Measurements from ENCODE around the gene EIF5B. TPM values are rescaled to one million over a fixed set of nuclear protein-coding genes. Genes with fewer than 3 reads are reported as not detected.
"Not testable (repeated sequence)": the region's sequence is repeated elsewhere in the genome, so short reads cannot be mapped to it uniquely, and the experiment has no call there.

Gene EIF5B
- total RNA-seq, 2 donors from 2014 or later: 24.3 to 33.0 TPM

- intact Hi-C loops (cut with DNase I, micrococcal nuclease): no loop called here
- no peak for DNase-seq
- no peak for ATAC-seq
These were observed 19.7 kb downstream of the EIF5B start for GRCh38 chr2:99356853-99357252.

- ATAC-seq (no peak), DNase-seq (no peak)
These were observed 28.5 kb downstream of the EIF5B start for GRCh38 chr2:99365661-99366060.

GRCh38 chr2:99368854-99369253 is 31.7 kb downstream of the EIF5B start:
- ATAC-seq; DNase-seq; intact Hi-C loops (cut with DNase I, micrococcal nuclease): not testable (repeated sequence)

More at GRCh38 chr2:99365661-99366060, 28.5 kb downstream of the EIF5B start:
- intact Hi-C loops (cut with DNase I, micrococcal nuclease): no loop called here

GRCh38 chr2:99373144-99373543 is 36.0 kb downstream of the EIF5B start:
- DNase-seq (no peak), ATAC-seq (no peak)
- intact Hi-C loops (cut with DNase I, micrococcal nuclease): no loop called here

- DNase-seq (no peak), ATAC-seq (no peak)
- intact Hi-C loops (cut with DNase I, micrococcal nuclease): no loop called here
These were observed 37.6 kb downstream of the EIF5B start for GRCh38 chr2:99374747-99375146.

GRCh38 chr2:99376254-99376864 is 39.2 kb downstream of the EIF5B start:
- ATAC-seq (no peak), DNase-seq (no peak)
- intact Hi-C loops (cut with DNase I, micrococcal nuclease): no loop called here

GRCh38 chr2:99377879-99378278 is 40.7 kb downstream of the EIF5B start:
- ATAC-seq (no peak), DNase-seq (no peak)
- intact Hi-C loops (cut with DNase I, micrococcal nuclease): no loop called here

GRCh38 chr2:99380376-99381010 is 43.3 kb downstream of the EIF5B start:
- no peak for ATAC-seq
- no peak for DNase-seq
- intact Hi-C loops (cut with DNase I, micrococcal nuclease): no loop called here

GRCh38 chr2:99382143-99382542 is 45.0 kb downstream of the EIF5B start:
- intact Hi-C loops (cut with DNase I, micrococcal nuclease): no loop called here
- DNase-seq (no peak), ATAC-seq (no peak)

GRCh38 chr2:99386011-99386410 is 48.8 kb downstream of the EIF5B start:
- intact Hi-C loops (cut with DNase I, micrococcal nuclease): no loop called here
- no peak for ATAC-seq
- DNase-seq: no peak

GRCh38 chr2:99388892-99389291 is 51.7 kb downstream of the EIF5B start:
- DNase-seq: no peak
- intact Hi-C loops (cut with DNase I, micrococcal nuclease): no loop called here
- ATAC-seq: no peak

GRCh38 chr2:99389371-99389770 is 52.2 kb downstream of the EIF5B start:
- intact Hi-C loops (cut with DNase I, micrococcal nuclease): no loop called here
- no peak for ATAC-seq
- no peak for DNase-seq

GRCh38 chr2:99389946-99390345 is 52.8 kb downstream of the EIF5B start:
- DNase-seq (no peak), ATAC-seq (no peak)
- intact Hi-C loops (cut with DNase I, micrococcal nuclease): no loop called here

GRCh38 chr2:99395589-99396130 is 58.5 kb downstream of the EIF5B start:
- intact Hi-C loops (cut with DNase I, micrococcal nuclease): no loop called here
- no peak for DNase-seq
- ATAC-seq: no peak

- intact Hi-C loops (cut with DNase I, micrococcal nuclease): no loop called here
- ATAC-seq (no peak), DNase-seq (no peak)
These were observed 60.2 kb downstream of the EIF5B start for GRCh38 chr2:99397266-99397920.

- intact Hi-C loops (cut with DNase I, micrococcal nuclease): no loop called here
- DNase-seq (no peak), ATAC-seq (no peak)
These were observed 61.1 kb downstream of the EIF5B start for GRCh38 chr2:99398303-99398702.

GRCh38 chr2:99399063-99399462 is 61.9 kb downstream of the EIF5B start:
- no peak for DNase-seq
- no peak for ATAC-seq
- intact Hi-C loops (cut with DNase I, micrococcal nuclease): no loop called here

- intact Hi-C loops (cut with DNase I, micrococcal nuclease): no loop called here
- ATAC-seq: no peak
- no peak for DNase-seq
These were observed 62.6 kb downstream of the EIF5B start for GRCh38 chr2:99399795-99400194.

- intact Hi-C loops (cut with DNase I, micrococcal nuclease): no loop called here
- ATAC-seq: no peak
- DNase-seq: no peak
These were observed 64.7 kb downstream of the EIF5B start for GRCh38 chr2:99401841-99402240.

GRCh38 chr2:99403084-99403483 is 65.9 kb downstream of the EIF5B start:
- ATAC-seq (no peak), DNase-seq (no peak)
- intact Hi-C loops (cut with DNase I, micrococcal nuclease): no loop called here
